GM12878 (cell line): Measurements from ENCODE around the gene SNPH. TPM values are rescaled to one million over a fixed set of nuclear protein-coding genes. Genes with fewer than 3 reads are reported as not detected.

Experiments used
- ATAC-seq: fragments of 200-7000 bp; cut with Tn5 transposase; 3 replicates; pipeline ENCODE4 v1.9.1; 2020; ENCODE audit warnings: mild to moderate bottlenecking, moderate library complexity
- BruUV-seq: library from RNA; stranded (reverse); fragments of 400-500 nt; replicated peaks from 2 replicates; lab custom pipeline; 2021; lab: Mats Ljungman, UMichigan
- CTCF ChIA-PET: fragments of 300-600 bp; sonication (Branson Sonifier 250); formaldehyde crosslinking; extraction: SDS; loops from one replicate; lab custom pipeline; 2021; ENCODE audit warnings: inconsistent platforms; lab: Yijun Ruan, JAX
- POLR2A ChIA-PET: fragments of 350-600 bp; formaldehyde crosslinking; extraction: SDS; loops from one replicate; lab custom pipeline; 2021; ENCODE audit warnings: inconsistent platforms; lab: Charles Lee
- RAD21 ChIA-PET: fragments of 300-600 bp; sonication (Branson Sonifier 250); formaldehyde crosslinking; loops from one replicate; lab custom pipeline; 2023; ENCODE audit warnings: antibody characterized with exemption; ENCODE audit not compliant: unreplicated experiment; lab: Charles Lee
- SMC1A ChIA-PET: fragments of 300-600 bp; sonication (Branson Sonifier 250); formaldehyde crosslinking; loops from one replicate; lab custom pipeline; 2023; ENCODE audit not compliant: unreplicated experiment, uncharacterized antibody; lab: Charles Lee
- DNase-seq: peaks from one replicate; pipeline ENCODE4 v3.0.0-alpha.2; 2011; ENCODE audit warnings: low read depth, low spot score
- FAIRE-seq: peaks from 3 replicates; lab custom pipeline; 2011; peaks lifted over from hg19 to GRCh38; lab: Jason Lieb, UNC
- H2AFZ ChIP-seq: 2 replicates; pipeline ENCODE4 v1.6.0; 2011; ENCODE audit warnings: low read depth, low read length, control low read depth; ENCODE audit not compliant: control insufficient read depth
- H3K27ac ChIP-seq: 2 replicates; pipeline ENCODE4 v1.5.1; 2011; ENCODE audit warnings: control low read depth; ENCODE audit not compliant: control insufficient read depth, insufficient read depth
- H3K27me3 ChIP-seq, 2 experiments: replicated peaks in 1 of 2; 2 replicates each; pipeline versions ENCODE4 v1.6.0 to v1.6.1; 2011; ENCODE audit warnings: low read length in 1 of 2; ENCODE audit not compliant: control insufficient read depth in 2 of 2, insufficient read depth in 2 of 2
- H3K36me3 ChIP-seq, 2 experiments: 2 replicates each; pipeline ENCODE4 v1.5.1; 2011; ENCODE audit warnings: low read length in 1 of 2; ENCODE audit not compliant: control insufficient read depth in 2 of 2, insufficient read depth in 2 of 2
- H3K4me1 ChIP-seq: 2 replicates; pipeline ENCODE4 v1.6.1; 2011; ENCODE audit warnings: mild to moderate bottlenecking, low read length, moderate library complexity, mixed read lengths; ENCODE audit not compliant: control insufficient read depth, insufficient read depth
- H3K4me2 ChIP-seq: 2 replicates; pipeline ENCODE4 v1.6.0; 2011; ENCODE audit warnings: control low read depth; ENCODE audit not compliant: control insufficient read depth, insufficient read depth
- H3K4me3 ChIP-seq: fragments of 200-600 bp; sonication (generic); 2 replicates; pipeline ENCODE4 v1.5.1; 2016
- H3K79me2 ChIP-seq: 2 replicates; pipeline ENCODE4 v1.6.0; 2011; ENCODE audit warnings: low read length; ENCODE audit not compliant: control insufficient read depth, insufficient read depth
- H3K9ac ChIP-seq: 2 replicates; pipeline ENCODE4 v1.8.0; 2011; ENCODE audit warnings: low read length, control low read depth, mixed read lengths; ENCODE audit not compliant: control insufficient read depth, insufficient read depth
- H3K9me3 ChIP-seq: replicated peaks from 3 replicates; pipeline ENCODE4 v1.5.1; 2011; ENCODE audit warnings: mild to moderate bottlenecking, low read length; ENCODE audit not compliant: control insufficient read depth, insufficient read depth
- H4K20me1 ChIP-seq: 2 replicates; pipeline ENCODE4 v1.6.0; 2011; ENCODE audit not compliant: control insufficient read depth, insufficient read depth
- BCL3 ChIP-seq: IDR thresholded peaks from 2 replicates; pipeline ENCODE4 v1.6.1; 2011; ENCODE audit warnings: borderline replicate concordance, low read depth, mild to moderate bottlenecking, moderate library complexity, low read length; ENCODE audit not compliant: insufficient read depth, poor library complexity, severe bottlenecking
- E2F8 ChIP-seq: fragments of 450-650 bp; IDR thresholded peaks from 2 replicates; pipeline ENCODE4 v1.6.1; 2018; ENCODE audit warnings: mild to moderate bottlenecking, low read depth, moderate library complexity; ENCODE audit not compliant: partially characterized antibody
- ESRRA ChIP-seq: IDR thresholded peaks from 2 replicates; pipeline ENCODE4 v1.6.1; 2012; ENCODE audit warnings: mild to moderate bottlenecking, low read length, improper control_type of control experiment
- GABPA ChIP-seq: IDR thresholded peaks from 2 replicates; pipeline ENCODE4 v1.6.1; 2014; ENCODE audit warnings: antibody characterized with exemption, low read depth, mild to moderate bottlenecking, inconsistent platforms
- HCFC1 ChIP-seq: fragments of 150-350 bp; IDR thresholded peaks from 2 replicates; pipeline ENCODE4 v1.6.1; 2014; ENCODE audit warnings: low read length
- HDGF ChIP-seq: fragments of 450-650 bp; IDR thresholded peaks from 2 replicates; pipeline ENCODE4 v1.6.1; 2016; ENCODE audit warnings: antibody characterized with exemption
- NR2F1 ChIP-seq: fragments of 450-650 bp; conservative IDR thresholded peaks from 2 replicates; pipeline ENCODE4 v1.6.1; 2017; ENCODE audit warnings: mild to moderate bottlenecking
- PAX5 ChIP-seq: IDR thresholded peaks from 2 replicates; pipeline ENCODE4 v1.6.1; 2011; ENCODE audit warnings: low read depth, low read length, borderline replicate concordance
- POLR2A ChIP-seq: IDR thresholded peaks from 2 replicates; pipeline ENCODE4 v1.6.1; 2011; ENCODE audit warnings: low read depth, mild to moderate bottlenecking, low read length
- RAD21 ChIP-seq: IDR thresholded peaks from 2 replicates; pipeline ENCODE4 v1.6.1; 2011; ENCODE audit warnings: mild to moderate bottlenecking, low read depth, low read length, moderate library complexity; ENCODE audit not compliant: insufficient read depth
- RUNX3 ChIP-seq: IDR thresholded peaks from 2 replicates; pipeline ENCODE4 v1.6.1; 2012; ENCODE audit warnings: low read length, inconsistent platforms
- SMAD1 ChIP-seq: fragments of 450-650 bp; IDR thresholded peaks from 2 replicates; pipeline ENCODE4 v1.6.1; 2018; ENCODE audit warnings: mild to moderate bottlenecking, low read depth; ENCODE audit not compliant: partially characterized antibody
- SMARCA5 ChIP-seq: fragments of 450-650 bp; IDR thresholded peaks from 2 replicates; pipeline ENCODE4 v1.6.1; 2017; ENCODE audit warnings: mild to moderate bottlenecking
- SREBF1 ChIP-seq: IDR thresholded peaks from 2 replicates; pipeline ENCODE4 v1.6.1; 2012; ENCODE audit warnings: mild to moderate bottlenecking, low read length
- SREBF2 ChIP-seq: IDR thresholded peaks from 2 replicates; pipeline ENCODE4 v1.6.1; 2012; ENCODE audit warnings: mild to moderate bottlenecking, low read length
- WGBS: methylation state at CpG from one replicate; pipeline ENCODE4 v1.1.6; 2016; ENCODE audit warnings: low lambda C conversion rate; ENCODE audit not compliant: insufficient replicate concordance, insufficient coverage; ENCODE audit errors: missing lambda C conversion rate; 5-methylcytosine and 5-hydroxymethylcytosine counted together
- in situ Hi-C: fragments of 300-500 bp; cut with MboI; formaldehyde crosslinking; loops from 9 replicates; pipeline ENCODE4 v1.14.3; 2018; ENCODE audit warnings: mixed read lengths
- intact Hi-C: fragments of 100-400 bp; cut with micrococcal nuclease; formaldehyde crosslinking; loops from one replicate; pipeline ENCODE4 v1.14.2; 2022; ENCODE audit not compliant: unreplicated experiment
- polyA plus RNA-seq, 11 experiments: library from polyadenylated mRNA; depleted of rRNA in 4 of 11; unstranded in 6 of 11; stranded (reverse) in 5 of 11; fragments of >200 nt; fragmentation: Nextera tagmentation in 4 of 11; fragmentation: Illumina TruSeq in 1 of 11; extraction: Ambion mirVana in 4 of 11; extraction: Trizol in 1 of 11; gene quantifications; 1 replicate in 1 of 11; 2 replicates in 10 of 11; pipeline versions ENCODE4 v1.2.1 to v1.2.3, GENCODE V29; 2011 to 2016; ENCODE audit warnings: inconsistent platforms in 2 of 11, missing spikeins in 2 of 11, low read depth in 1 of 11
- total RNA-seq, 4 experiments: library from RNA; depleted of rRNA in 3 of 4; stranded (reverse); fragments of >200 nt in 3 of 4; fragmentation: Illumina TruSeq in 1 of 4; extraction: Trizol in 1 of 4; gene quantifications; 2 replicates each; pipeline versions ENCODE4 v1.2.1 to v1.2.3, GENCODE V29; 2013 to 2021

Gene SNPH
- total and polyA plus RNA-seq, 10 of the 15 experiments (the other 5 are each of a cell fraction or from before 2014, with no cell fraction given) = 0.02 to 0.45 (median 0.34) TPM; not detected in 2

GRCh38 chr20:1336699-1337367, 70.7 kb downstream of the SNPH start:
- in situ Hi-C loops = no loop called here
- Histone ChIP-seq H3K4me3 (no peak overlapping the region), H3K9me3 (no peaks in the 10 kb centered on the region), H4K20me1 (no peaks in the 10 kb centered on the region; the same call in none of the 2 replicates), H3K27ac (no peak overlapping the region), H3K4me2 (no peak overlapping the region), H3K9ac (no peak overlapping the region), H3K4me1 (peaks cover 5% of the 10 kb centered on the region), H2AFZ (0 out of 2 replicates have a peak overlapping the region, but pooled peaks have one; percentile 1), H3K79me2 (no peaks in the 10 kb centered on the region), H3K36me3 (no peaks in the 10 kb centered on the region; a peak in 2 of 4 replicates), H3K27me3 (no peaks in the 10 kb centered on the region)
- ATAC-seq (no peak), FAIRE-seq (no peak), DNase-seq (no peak)
- CTCF ChIA-PET = no interaction called here
- SMC1A ChIA-PET = no interaction called here
- WGBS = 87% methylated on average over 14 of the region's 14 CpGs
- RAD21 ChIA-PET = no interaction called here
- peak; percentile 13 for TF ChIP-seq BCL3
- TF ChIP-seq POLR2A = peak; percentile 25; the same call in 1 of the 2 replicates
- TF ChIP-seq SMAD1 = no peak
- POLR2A ChIA-PET = interaction anchor here (0.6 kb wide), 1 partner anchor 55 kb away, joined by 4 read pairs; no protein-coding TSS in a partner anchor
- no TSS peak for BruUV-seq
- intact Hi-C loops = no loop called here

- no peak for ATAC-seq
- intact Hi-C loops = no loop called here
Measured at GRCh38 chr20:1337441-1337840, 71.3 kb downstream of the SNPH start.

More at GRCh38 chr20:1337441-1337840, 71.3 kb downstream of the SNPH start:
- no peaks in the 10 kb centered on the region for H3K9me3 ChIP-seq
- CTCF ChIA-PET = no interaction called here
- TF ChIP-seq SREBF2 (no peak), HCFC1 (no peak), GABPA (no peak), HDGF (no peak), PAX5 (no peak), RAD21 (no peak), SMARCA5 (no peak), RUNX3 (no peak), POLR2A (no peak), ESRRA (no peak), E2F8 (no peak), NR2F1 (no peak), SREBF1 (no peak)
- TF ChIP-seq, all 136 proteins: peak for 0
- no peaks in the 10 kb centered on the region; the same call in none of the 2 replicates for H4K20me1 ChIP-seq
- POLR2A ChIA-PET = no interaction called here
- no TSS peak for BruUV-seq
- DNase-seq (no peak), FAIRE-seq (no peak)
- no peak overlapping the region for H3K4me2 ChIP-seq
- RAD21 ChIA-PET = no interaction called here
- no peaks in the 10 kb centered on the region; a peak in 2 of 4 replicates for H3K36me3 ChIP-seq
- no peaks in the 10 kb centered on the region for H3K79me2 ChIP-seq
- H3K27ac ChIP-seq = no peak overlapping the region
- H2AFZ ChIP-seq = no peak overlapping the region
- H3K4me3 ChIP-seq = no peak overlapping the region
- 96% methylated on average over 5 of the region's 5 CpGs for WGBS
- no peaks in the 10 kb centered on the region for H3K27me3 ChIP-seq
- in situ Hi-C loops = no loop called here
- H3K4me1 ChIP-seq = peaks cover 5% of the 10 kb centered on the region
- no peak overlapping the region for H3K9ac ChIP-seq
- SMC1A ChIA-PET = no interaction called here
